BLaER1 treated with 17β-estradiol and CSF1 and Interleukin-3, amounts not matched to agents 10 nM and 100 nM (cell line): ENCODE results near the gene MYO9B.

ENCODE experiments used
- H3K27ac ChIP-seq, 11 experiments: shearing (Covaris generic); formaldehyde crosslinking; 2 replicates each; pipeline ENCODE4 v1.8.1; 2022
- H3K27me3 ChIP-seq, 11 experiments: shearing (Covaris generic); formaldehyde crosslinking; 2 replicates each; pipeline ENCODE4 v1.8.1; 2022
- H3K36me3 ChIP-seq, 11 experiments: shearing (Covaris generic); formaldehyde crosslinking; 2 replicates each; pipeline ENCODE4 v1.8.1; 2022
- H3K4me1 ChIP-seq, 10 experiments: shearing (Covaris generic); formaldehyde crosslinking; 2 replicates each; pipeline ENCODE4 v1.8.1; 2022
- H3K4me2 ChIP-seq, 11 experiments: shearing (Covaris generic); formaldehyde crosslinking; 2 replicates each; pipeline ENCODE4 v1.8.1; 2022
- H3K4me3 ChIP-seq, 10 experiments: shearing (Covaris generic); formaldehyde crosslinking; 2 replicates each; pipeline ENCODE4 v1.8.1; 2022
- H3K9ac ChIP-seq, 11 experiments: shearing (Covaris generic); formaldehyde crosslinking; 2 replicates each; pipeline ENCODE4 v1.8.1; 2022
- H3K9me3 ChIP-seq, 11 experiments: shearing (Covaris generic); formaldehyde crosslinking; replicated peaks in 1 of 11; 2 replicates each; pipeline ENCODE4 v1.8.1; 2022
- H4K20me1 ChIP-seq, 11 experiments: shearing (Covaris generic); formaldehyde crosslinking; 2 replicates each; pipeline ENCODE4 v1.8.1; 2022
- Cebpa-rat ChIP-seq, 11 experiments: shearing (Covaris generic); IDR thresholded peaks; 2 replicates each; pipeline ENCODE4 v1.8.1; 2022

MYO9B gene

DNA sequence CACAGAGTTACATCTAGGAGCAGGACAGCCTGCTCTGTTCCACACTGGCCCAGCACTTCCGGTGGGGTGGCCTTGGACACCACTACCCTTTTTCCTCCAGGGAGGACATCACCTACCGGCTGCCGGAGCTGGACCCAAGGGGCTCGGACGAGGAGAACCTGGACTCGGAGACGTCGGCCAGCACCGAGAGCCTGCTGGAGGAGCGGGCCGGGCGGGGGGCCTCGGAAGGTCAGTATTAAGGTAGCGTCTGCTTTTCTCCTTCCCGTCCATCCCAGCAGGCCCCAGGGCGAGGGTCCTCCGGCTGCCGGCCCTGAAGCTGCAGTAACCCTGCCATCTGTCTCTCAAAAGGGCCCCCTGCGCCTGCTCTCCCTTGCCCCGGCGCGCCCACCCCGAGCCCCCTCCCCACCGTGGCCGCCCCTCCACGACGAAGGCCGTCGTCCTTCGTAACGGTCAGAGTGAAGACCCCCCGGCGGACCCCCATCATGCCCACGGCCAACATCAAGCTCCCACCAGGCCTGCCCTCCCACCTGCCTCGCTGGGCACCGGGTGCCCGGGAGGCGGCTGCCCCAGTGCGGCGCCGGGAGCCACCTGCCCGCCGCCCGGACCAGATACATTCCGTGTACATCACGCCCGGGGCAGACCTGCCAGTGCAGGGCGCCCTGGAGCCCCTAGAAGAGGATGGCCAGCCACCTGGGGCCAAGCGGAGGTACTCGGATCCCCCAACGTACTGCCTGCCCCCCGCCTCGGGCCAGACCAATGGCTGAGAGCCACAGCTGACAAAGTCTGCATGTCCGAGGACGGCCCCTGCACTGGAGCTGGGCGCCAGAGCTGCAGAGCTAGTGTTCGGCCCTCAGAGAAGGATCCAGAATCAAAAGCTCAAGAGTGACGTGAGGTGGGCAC lies 136.2 kb downstream of the MYO9B start:
- Histone ChIP-seq H3K4me3 (no peak overlapping the region), H3K4me2 (peak overlapping the region in 7 of 11 experiments; percentile 60 to 85 (median 75); a peak in 11 of 22 replicates), H3K9ac (peak overlapping the region in 1 of 11 experiments; percentile 36; a peak in 1 of 22 replicates), H3K27me3 (no peaks in the 10 kb centered on the region), H3K27ac (no peak overlapping the region), H3K9me3 (no peaks in the 10 kb centered on the region), H3K4me1 (peaks cover 31 to 74% (median 64%) of the 10 kb centered on the region in 10 experiments), H3K36me3 (peaks cover 50 to 72% (median 63%) of the 10 kb centered on the region in 11 experiments), H4K20me1 (peaks cover 0 to 24% (median 7%) of the 10 kb centered on the region in 11 experiments; a peak in 11 of 22 replicates)
- no peak for TF ChIP-seq Cebpa-rat (IDR thresholded peaks at IDR 0.05)

GRCh38 chr19:17213334-17213733 lies 137.8 kb downstream of the MYO9B start:
- no peaks in the 10 kb centered on the region for H3K9me3 ChIP-seq
- no peak for TF ChIP-seq Cebpa-rat (IDR thresholded peaks at IDR 0.05)
- no peak overlapping the region for H3K9ac ChIP-seq
- peaks cover 31 to 66% (median 62%) of the 10 kb centered on the region in 10 experiments for H3K4me1 ChIP-seq
- no peak overlapping the region for H3K4me3 ChIP-seq
- peak overlapping the region in 1 of 11 experiments; percentile 9; a peak in 1 of 22 replicates for H3K27ac ChIP-seq
- no peaks in the 10 kb centered on the region for H3K27me3 ChIP-seq
- H3K4me2 ChIP-seq: peak overlapping the region in 6 of 11 experiments; percentile 13 to 99 (median 92); a peak in 9 of 22 replicates
- H3K36me3 ChIP-seq: peaks cover 57 to 78% (median 69%) of the 10 kb centered on the region in 11 experiments
- H4K20me1 ChIP-seq: peaks cover 0 to 20% (median 7%) of the 10 kb centered on the region in 11 experiments; a peak in 9 of 22 replicates

- H3K4me3 ChIP-seq: peak overlapping the region; percentile 51 to 77 (median 72)
- peak overlapping the region; percentile 90 to 98 (median 95) for H3K27ac ChIP-seq
- peak overlapping the region; percentile 77 to 99 (median 94) for H3K4me2 ChIP-seq
- peak overlapping the region; percentile 90 to 94 (median 92) for H3K9ac ChIP-seq
- H3K9me3 ChIP-seq: no peaks in the 10 kb centered on the region
- peaks cover 21 to 54% (median 49%) of the 10 kb centered on the region in 10 experiments for H3K4me1 ChIP-seq
- H3K36me3 ChIP-seq: peaks cover 62 to 78% (median 70%) of the 10 kb centered on the region in 11 experiments
- H3K27me3 ChIP-seq: no peaks in the 10 kb centered on the region
- no peak for TF ChIP-seq Cebpa-rat (IDR thresholded peaks at IDR 0.05)
- peaks cover 0 to 7% (median 0%) of the 10 kb centered on the region in 11 experiments; a peak in 3 of 22 replicates for H4K20me1 ChIP-seq
These were observed 139.0 kb downstream of the MYO9B start for GRCh38 chr19:17214508-17215126.

- H3K36me3 ChIP-seq: peaks cover 57 to 75% (median 65%) of the 10 kb centered on the region in 11 experiments
- H3K27ac ChIP-seq: peak within 1 kb of the TSS; percentile 90 to 98 (median 95)
- H3K4me1 ChIP-seq: peaks cover 23 to 54% (median 46%) of the 10 kb centered on the region in 10 experiments
- H3K4me3 ChIP-seq: peak within 1 kb of the TSS; percentile 51 to 77 (median 72)
- no peak for TF ChIP-seq Cebpa-rat (IDR thresholded peaks at IDR 0.05)
- no peaks in the 10 kb centered on the region for H3K27me3 ChIP-seq
- H3K9me3 ChIP-seq: no peaks in the 10 kb centered on the region
- H3K4me2 ChIP-seq: peak within 1 kb of the TSS; percentile 77 to 99 (median 94)
- H4K20me1 ChIP-seq: no peaks in the 10 kb centered on the region; a peak in 1 of 22 replicates
- H3K9ac ChIP-seq: peak within 1 kb of the TSS; percentile 90 to 94 (median 92)
These were observed 139.8 kb downstream of the MYO9B start, which contains the start of gene USE1 for GRCh38 chr19:17215127-17215971. Gene USE1, plus strand, starts transcription at chr19:17215357. Its CDS starts 49 bp downstream, at chr19:17215406.

- peak overlapping the region in 9 of 11 experiments; percentile 94 to 98 (median 96); a peak in 14 of 22 replicates for H3K27ac ChIP-seq
- no peaks in the 10 kb centered on the region for H4K20me1 ChIP-seq
- H3K27me3 ChIP-seq: no peaks in the 10 kb centered on the region
- H3K4me2 ChIP-seq: peak overlapping the region; percentile 77 to 99 (median 94)
- H3K9me3 ChIP-seq: no peaks in the 10 kb centered on the region
- peaks cover 24 to 50% (median 42%) of the 10 kb centered on the region in 10 experiments for H3K4me1 ChIP-seq
- peak overlapping the region in 5 of 11 experiments; percentile 18 to 94 (median 92); a peak in 6 of 22 replicates for H3K9ac ChIP-seq
- no peak for TF ChIP-seq Cebpa-rat (IDR thresholded peaks at IDR 0.05)
- peak overlapping the region; percentile 51 to 77 (median 72); a peak in 18 of 20 replicates for H3K4me3 ChIP-seq
- peaks cover 49 to 67% (median 57%) of the 10 kb centered on the region in 11 experiments for H3K36me3 ChIP-seq
These were observed 140.6 kb downstream of the MYO9B start for GRCh38 chr19:17216058-17216670.

- no peaks in the 10 kb centered on the region for H3K27me3 ChIP-seq
- peaks cover 15 to 45% (median 27%) of the 10 kb centered on the region in 10 experiments for H3K4me1 ChIP-seq
- no peak overlapping the region for H3K4me3 ChIP-seq
- peaks cover 24 to 43% (median 32%) of the 10 kb centered on the region in 11 experiments for H3K36me3 ChIP-seq
- H4K20me1 ChIP-seq: no peaks in the 10 kb centered on the region
- no peak for TF ChIP-seq Cebpa-rat (IDR thresholded peaks at IDR 0.05)
- no peak overlapping the region for H3K27ac ChIP-seq
- H3K9ac ChIP-seq: no peak overlapping the region
- H3K9me3 ChIP-seq: no peaks in the 10 kb centered on the region
- H3K4me2 ChIP-seq: peak overlapping the region in 4 of 11 experiments; percentile 29 to 70 (median 52); a peak in 6 of 22 replicates
These were observed 143.7 kb downstream of the MYO9B start for GRCh38 chr19:17219286-17219685.

DNA sequence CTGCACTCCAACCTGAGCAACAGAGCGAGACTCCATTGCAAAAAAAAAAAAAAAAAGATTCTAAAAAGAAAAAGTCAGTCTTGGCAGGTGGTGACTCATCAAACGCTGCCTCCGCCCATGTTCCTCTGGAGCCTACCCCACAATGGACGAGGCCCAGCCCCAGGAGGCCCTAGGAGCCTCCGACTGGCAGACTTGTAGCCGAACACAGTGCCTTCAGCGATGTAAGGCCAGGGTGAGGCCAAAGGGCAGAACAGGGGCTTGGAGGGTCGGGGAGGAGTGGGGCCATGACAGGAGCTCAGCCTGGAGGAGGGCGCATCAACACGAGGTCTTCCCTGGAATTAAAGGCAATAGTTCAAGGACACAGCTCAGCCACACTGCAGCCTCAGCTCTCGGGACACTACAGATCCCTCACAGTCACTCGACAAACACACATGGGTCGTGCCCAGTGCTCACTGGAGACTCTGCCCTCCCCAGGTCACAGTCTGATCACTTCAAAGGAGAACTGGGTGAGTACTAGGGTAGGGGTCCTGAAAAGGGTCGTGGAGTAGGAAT lies 144.7 kb downstream of the MYO9B start:
- Histone ChIP-seq H3K4me3 (no peak overlapping the region), H3K36me3 (peaks cover 24 to 43% (median 32%) of the 10 kb centered on the region in 11 experiments), H3K27me3 (no peaks in the 10 kb centered on the region), H4K20me1 (no peaks in the 10 kb centered on the region), H3K4me2 (peak overlapping the region in 7 of 11 experiments; percentile 10 to 70 (median 33); a peak in 11 of 22 replicates), H3K27ac (peak overlapping the region in 4 of 11 experiments; percentile 13 to 55 (median 32); a peak in 4 of 22 replicates), H3K9ac (peak overlapping the region in 2 of 11 experiments; percentile 32 to 42; a peak in 4 of 22 replicates), H3K4me1 (peaks cover 9 to 46% (median 22%) of the 10 kb centered on the region in 10 experiments), H3K9me3 (no peaks in the 10 kb centered on the region)
- no peak for TF ChIP-seq Cebpa-rat (IDR thresholded peaks at IDR 0.05)
